TTC549 (cell line): ENCODE measurements around the gene SYCP2.
"Not testable (repeated sequence)": the region's sequence is repeated elsewhere in the genome, so short reads cannot be mapped to it uniquely, and the experiment has no call there.

Source experiments
- FAIRE-seq: peaks from 2 replicates; lab custom pipeline; 2012; peaks lifted over from hg19 to GRCh38; lab: Jason Lieb, UNC

The SYCP2 gene, protein sequence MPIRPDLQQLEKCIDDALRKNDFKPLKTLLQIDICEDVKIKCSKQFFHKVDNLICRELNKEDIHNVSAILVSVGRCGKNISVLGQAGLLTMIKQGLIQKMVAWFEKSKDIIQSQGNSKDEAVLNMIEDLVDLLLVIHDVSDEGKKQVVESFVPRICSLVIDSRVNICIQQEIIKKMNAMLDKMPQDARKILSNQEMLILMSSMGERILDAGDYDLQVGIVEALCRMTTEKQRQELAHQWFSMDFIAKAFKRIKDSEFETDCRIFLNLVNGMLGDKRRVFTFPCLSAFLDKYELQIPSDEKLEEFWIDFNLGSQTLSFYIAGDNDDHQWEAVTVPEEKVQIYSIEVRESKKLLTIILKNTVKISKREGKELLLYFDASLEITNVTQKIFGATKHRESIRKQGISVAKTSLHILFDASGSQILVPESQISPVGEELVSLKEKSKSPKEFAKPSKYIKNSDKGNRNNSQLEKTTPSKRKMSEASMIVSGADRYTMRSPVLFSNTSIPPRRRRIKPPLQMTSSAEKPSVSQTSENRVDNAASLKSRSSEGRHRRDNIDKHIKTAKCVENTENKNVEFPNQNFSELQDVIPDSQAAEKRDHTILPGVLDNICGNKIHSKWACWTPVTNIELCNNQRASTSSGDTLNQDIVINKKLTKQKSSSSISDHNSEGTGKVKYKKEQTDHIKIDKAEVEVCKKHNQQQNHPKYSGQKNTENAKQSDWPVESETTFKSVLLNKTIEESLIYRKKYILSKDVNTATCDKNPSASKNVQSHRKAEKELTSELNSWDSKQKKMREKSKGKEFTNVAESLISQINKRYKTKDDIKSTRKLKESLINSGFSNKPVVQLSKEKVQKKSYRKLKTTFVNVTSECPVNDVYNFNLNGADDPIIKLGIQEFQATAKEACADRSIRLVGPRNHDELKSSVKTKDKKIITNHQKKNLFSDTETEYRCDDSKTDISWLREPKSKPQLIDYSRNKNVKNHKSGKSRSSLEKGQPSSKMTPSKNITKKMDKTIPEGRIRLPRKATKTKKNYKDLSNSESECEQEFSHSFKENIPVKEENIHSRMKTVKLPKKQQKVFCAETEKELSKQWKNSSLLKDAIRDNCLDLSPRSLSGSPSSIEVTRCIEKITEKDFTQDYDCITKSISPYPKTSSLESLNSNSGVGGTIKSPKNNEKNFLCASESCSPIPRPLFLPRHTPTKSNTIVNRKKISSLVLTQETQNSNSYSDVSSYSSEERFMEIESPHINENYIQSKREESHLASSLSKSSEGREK (N-terminal part only)

DNA sequence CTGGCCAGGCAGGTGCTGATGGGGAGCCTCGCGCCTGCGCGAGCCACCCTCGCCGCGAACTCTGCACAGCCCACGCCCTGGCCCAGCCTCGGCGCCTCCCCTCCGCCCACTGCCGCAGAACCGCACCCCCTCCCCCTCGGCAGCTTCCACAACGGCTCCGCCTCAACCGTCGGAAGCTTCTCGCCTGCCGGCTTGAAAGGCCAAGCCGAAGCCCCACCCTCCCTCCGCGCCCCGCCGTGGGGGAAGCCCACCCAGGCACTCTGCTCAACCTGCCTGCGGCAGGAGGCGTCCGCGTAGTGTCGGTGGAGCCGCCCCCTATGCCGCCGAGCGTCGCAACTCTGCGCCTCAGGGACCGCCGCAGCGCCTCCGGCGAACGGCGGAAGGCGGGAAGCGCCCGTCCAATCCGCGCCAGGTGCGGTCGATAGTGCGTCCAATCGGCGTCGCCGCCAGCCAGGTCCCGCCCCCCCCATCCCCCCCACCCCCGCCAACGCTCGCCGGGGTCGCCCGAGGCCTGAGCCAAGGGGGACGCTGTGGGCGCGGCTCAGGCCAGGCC lies at the start of gene SYCP2:
TSS of gene SYCP2 (minus strand) at position 342 of the 553 bp plus-strand sequence. CDS start 11,224 bp downstream, outside the sequence.
- no peak for FAIRE-seq

DNA sequence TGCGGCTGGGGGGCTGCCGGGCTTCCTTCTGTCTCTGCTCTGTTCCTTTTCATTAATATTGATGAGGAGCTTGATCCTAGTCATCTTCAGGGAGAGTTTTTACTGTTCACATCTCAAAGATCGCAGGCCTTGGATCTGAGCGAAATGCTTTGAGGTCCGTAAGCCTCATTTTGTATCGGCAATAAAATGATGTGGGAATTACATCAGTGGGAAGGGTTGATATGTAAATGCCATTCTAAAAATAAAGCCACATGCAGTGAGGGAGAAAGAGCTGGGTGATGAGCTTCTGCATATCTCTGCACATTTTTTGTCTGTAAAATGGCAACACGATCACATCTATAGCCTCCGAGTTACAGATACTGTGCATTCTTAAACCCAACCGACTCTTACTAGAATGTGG lies 49.6 kb upstream of the SYCP2 start:
- FAIRE-seq, result no peak

DNA sequence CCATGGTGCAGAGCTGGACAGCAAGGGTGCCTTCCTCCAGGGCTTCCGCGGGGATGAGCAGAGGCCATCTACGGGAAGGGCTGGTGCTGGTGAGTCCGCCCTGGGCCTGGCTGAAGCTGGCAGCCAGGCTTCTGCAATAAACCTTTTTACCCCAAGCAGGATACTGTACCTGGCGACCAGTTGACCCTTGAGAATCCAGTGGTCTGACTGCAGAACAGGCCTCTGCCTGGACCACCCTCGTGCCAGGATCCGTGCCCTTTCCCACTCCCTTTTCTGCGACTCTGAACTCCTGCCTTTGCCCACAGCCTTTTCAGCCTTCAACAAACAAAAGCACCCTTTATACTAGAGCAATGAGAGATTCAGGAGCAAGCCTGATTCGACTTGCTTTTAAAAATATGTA lies 43.6 kb upstream of the SYCP2 start:
- FAIRE-seq, result no peak

DNA sequence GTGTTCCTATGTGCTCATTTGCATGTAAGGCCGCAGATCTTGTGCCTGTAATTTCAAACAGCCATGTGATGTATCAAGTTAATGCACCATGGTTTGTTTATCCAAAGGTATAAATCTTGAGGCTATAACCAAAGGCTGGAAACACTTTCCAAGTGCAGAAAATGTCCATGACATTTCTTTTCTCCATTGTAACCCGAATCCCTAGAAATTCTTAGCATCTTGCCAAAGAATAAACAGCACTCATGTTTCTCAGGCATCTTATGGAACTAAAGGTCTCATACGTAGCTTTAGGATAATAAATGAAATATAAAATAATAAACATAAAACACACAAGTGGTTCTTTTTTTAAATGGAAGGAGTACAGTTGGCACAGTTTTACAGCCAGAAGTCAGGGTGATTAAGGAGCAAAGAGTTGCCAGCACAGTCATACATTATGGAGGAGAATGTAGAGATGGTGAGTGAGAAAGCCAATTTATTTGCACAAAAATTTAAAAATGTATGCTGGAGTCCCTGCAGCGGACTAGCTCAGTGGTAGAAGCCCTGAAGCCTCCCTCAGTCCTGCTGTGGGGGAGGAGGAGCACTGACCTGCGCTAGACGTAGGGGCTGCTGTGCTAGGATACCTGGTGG lies 42.8 kb upstream of the SYCP2 start:
- FAIRE-seq, result no peak

DNA sequence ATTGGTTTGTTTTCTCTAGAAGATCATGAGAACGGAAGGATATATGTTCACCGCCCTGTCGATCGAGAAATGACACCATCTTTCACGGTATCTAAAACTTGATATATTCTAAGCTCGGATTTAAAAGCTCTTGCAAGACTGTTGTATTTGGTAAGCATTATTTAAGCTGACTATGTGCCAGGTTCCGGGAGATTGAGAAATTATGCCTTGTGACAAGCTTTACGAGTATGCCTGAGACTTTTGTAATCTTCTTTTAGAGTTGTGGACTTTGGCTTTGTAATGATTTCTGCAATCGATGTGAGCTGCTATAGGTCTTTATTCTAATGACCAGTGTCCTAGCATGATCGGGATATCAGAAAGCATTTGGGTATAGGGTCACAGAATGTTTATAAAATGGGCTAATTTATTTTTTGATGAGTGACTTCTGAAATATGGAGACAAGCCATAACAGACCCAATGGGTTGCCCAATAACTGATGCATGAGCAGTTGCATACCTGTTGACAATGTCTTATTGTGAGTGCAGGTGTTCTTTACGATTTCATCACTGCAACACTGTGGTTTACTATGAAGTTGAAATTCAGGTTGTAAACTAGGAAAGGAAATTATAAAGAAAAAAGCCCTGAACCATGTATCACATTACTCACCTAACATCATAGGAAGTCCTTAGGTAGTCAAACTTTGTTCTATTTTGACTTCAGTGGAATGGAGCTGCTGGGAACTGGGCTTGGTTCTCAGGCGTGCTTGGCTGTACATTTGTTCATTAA lies 38.8 kb upstream of the SYCP2 start:
- FAIRE-seq, result no peak

DNA sequence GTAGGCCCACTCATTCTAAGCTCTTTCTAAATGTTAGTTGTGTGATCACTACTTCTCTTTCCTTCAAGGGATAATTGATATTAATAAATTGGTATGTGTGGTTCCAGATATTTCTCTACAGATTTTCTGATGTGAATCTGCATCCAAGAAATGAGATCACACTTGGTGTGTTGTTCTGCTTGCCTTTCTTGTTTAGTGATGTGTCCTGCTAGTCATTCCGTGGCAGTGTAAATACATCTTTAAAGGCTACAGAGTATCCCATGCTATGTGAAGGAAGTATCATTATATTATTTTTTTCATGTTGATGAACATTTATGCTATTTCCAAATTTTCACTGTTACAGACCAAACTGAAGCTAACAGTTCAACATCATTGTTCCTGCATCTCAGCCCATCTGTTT lies 38.0 kb upstream of the SYCP2 start:
- FAIRE-seq, result no peak

DNA sequence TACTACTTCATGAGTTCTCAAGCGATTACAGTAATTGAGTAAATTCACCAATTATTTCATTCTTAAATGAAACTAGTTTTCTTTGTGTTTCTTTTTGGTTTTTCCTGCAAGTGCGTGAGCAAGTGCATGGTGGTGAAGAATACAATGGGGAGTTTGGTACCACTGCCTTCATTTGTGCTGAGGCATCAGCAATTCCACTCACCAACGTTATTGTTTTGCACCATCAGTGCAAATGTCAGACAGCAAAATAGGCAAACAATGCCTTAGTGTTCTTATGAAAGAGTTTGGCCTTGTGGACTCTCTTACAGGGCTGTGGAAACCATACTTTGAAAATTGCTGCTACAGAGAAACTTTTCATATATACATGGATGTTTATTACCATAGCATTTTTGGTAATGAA lies 33.0 kb upstream of the SYCP2 start:
- FAIRE-seq, result no peak

DNA sequence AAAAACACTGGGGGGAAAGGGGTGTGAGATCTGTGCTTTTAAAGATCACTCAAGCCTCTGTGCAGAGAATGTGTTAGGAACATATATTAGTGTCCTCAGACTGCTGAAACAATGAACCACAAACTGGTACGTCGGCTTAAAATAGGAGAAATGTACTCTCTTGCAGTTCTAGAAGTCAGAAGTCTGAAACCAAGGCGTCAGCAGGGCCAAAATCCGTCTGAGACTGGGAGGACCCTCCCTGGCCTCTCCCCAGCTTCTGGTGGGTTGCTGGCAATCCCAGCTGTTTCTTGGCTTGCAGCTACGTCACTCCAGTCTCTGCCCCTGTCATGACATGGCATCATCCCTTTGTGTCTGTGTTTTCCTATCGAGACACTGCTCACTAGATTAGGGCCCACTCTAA lies 28.7 kb upstream of the SYCP2 start:
- FAIRE-seq, result no peak

DNA sequence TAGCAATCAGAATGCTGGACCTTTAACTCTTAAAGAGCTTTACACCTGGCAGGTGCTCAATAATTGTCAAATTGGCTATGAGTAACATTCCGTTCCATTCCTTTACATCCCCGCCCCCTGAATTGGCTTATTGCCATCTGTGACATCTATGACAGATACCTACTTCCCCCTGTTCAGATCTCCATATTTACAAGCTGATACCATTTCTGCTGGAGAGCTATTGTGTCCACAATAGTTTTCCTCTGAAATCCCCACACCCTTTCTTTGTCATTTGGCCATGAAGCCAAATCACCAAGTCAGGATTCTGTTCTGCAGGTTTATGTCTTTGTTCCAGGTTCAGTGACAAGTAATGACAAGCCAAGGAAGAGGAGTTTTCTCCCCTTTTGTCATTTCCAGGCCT lies 28.0 kb upstream of the SYCP2 start:
- FAIRE-seq, result no peak

DNA sequence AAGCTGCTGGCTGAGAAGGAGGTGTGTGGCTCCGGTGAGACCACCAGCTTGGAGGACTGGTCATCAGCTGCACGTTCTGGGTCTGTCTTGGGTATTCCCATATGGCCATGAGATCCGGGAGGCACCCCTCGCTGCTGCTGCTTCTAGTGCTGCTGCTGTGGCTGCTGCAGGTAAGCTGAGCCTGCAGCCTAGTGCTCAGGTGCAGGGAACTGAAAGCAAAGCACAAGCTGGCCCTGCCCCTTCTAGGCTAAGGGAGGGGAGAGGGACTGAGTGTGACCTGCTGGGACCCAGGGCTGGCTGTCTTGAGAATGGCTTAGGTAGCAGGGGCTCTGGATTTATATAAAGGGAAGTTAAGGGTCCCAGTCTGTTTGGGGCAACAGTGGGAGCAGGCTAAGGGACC lies 25.2 kb upstream of the SYCP2 start:
- no peak for FAIRE-seq

DNA sequence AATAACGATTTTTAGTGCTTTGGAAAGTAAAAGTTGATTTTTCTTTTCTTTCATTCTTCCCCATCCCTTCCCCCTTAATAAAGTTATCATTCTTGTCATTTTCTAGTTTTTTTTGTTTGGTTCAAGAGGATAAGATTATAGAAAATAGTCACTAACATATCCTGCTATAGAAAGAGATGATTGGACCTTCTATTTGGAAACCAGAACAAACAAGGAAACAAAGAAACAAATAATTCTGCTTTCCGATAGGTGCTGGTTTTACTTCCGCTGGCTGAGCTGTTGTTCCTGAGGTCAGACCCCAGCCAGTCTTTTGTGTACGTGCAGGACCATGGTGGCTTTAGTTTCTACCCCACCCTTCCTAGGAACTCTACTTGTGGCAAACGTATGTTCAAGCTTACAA lies 24.7 kb upstream of the SYCP2 start, which contains the start of gene CDH26:
TSS of gene CDH26 (plus strand) at position 301 of the 400 bp plus-strand sequence. CDS start 304 bp downstream, outside the sequence.
- no peak for FAIRE-seq

DNA sequence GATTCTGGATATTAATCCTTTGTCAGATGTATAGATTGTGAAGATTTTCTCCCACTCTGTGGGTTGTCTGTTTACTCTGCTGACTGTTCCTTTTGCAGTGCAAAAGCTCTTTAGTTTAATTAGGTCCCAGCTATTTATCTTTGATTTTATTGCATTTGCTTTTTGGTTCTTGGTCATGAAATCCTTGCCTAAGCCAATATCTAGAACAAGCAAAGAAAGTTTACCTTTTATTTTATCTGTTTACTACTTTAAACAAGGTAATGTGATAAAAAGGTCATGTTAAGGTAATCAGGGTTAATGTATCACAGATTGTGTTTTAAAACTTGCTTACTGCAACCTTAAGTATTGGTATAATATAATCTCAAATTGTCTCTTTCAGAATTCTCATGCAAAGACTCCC lies 24.1 kb upstream of the SYCP2 start:
- FAIRE-seq, result not testable (repeated sequence)

DNA sequence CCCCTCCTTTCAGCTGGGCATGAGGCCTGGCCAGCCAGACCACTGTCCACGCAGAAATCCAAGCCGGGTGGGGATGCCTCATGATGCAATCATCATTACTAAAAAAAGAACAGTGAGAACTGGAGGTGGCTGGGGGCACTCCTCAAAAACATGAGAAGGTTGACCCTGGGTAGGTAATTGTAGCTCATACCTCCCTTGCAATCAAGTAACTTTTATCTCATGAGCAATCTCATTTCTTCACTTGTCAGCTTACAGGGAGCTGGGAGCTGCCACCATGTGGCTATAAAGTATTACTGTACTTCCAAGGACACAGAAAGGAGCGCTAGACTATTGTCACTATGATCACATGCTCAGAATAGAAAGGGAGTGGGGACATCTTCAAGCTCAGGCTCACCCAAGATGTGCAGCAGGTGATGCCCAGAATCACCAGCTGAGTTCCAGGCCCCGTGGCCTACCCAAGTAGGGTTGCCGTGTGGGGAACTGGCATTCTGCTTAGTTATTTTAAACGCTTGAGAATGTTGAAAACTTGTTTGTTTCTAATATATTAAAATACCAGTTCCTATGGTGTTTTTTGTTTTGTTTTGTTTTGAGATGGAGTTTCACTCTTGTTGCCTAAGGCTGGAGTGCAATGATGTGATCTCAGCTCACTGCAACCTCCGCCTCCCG lies 21.8 kb upstream of the SYCP2 start:
- FAIRE-seq, result no peak

DNA sequence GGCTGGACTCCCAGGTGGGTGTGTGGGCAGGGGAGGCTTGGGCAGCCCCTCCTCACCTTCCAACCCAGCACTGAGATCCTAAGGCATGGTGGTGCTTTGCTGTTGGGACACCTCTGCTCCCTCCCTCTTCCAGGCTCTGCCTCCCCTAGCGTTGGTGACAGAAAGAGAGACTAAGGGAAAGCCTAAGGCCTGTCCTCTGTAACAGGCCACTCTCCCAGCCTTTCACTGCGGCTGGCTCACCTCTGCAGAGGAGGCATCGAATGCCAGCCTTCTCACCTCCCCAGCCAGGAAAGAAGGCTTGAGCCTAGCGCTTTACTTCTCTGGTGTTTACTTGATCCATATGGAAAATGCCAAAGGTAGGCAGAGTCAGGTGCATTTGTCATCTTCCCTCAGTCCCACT lies 21.3 kb upstream of the SYCP2 start:
- FAIRE-seq, result no peak

DNA sequence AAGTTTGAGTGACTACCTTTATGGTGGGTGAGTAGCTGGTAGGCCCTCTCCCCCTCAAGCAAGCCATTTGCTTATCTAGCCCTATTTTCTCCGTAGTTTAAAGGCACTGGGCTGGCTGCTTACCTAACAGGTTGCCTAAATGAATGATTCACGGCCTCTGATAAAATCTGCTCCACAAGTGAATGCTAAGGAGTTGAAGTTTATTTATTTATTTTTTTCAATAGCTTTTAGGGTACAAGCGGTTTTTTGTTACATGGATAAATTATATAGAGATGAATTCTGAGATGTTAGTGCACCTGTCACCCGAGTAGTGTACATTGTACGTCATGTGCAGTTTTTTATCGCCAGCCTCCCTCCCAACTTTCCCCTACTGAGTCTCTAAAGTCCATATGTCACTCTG lies 16.5 kb upstream of the SYCP2 start:
- FAIRE-seq, result no peak

DNA sequence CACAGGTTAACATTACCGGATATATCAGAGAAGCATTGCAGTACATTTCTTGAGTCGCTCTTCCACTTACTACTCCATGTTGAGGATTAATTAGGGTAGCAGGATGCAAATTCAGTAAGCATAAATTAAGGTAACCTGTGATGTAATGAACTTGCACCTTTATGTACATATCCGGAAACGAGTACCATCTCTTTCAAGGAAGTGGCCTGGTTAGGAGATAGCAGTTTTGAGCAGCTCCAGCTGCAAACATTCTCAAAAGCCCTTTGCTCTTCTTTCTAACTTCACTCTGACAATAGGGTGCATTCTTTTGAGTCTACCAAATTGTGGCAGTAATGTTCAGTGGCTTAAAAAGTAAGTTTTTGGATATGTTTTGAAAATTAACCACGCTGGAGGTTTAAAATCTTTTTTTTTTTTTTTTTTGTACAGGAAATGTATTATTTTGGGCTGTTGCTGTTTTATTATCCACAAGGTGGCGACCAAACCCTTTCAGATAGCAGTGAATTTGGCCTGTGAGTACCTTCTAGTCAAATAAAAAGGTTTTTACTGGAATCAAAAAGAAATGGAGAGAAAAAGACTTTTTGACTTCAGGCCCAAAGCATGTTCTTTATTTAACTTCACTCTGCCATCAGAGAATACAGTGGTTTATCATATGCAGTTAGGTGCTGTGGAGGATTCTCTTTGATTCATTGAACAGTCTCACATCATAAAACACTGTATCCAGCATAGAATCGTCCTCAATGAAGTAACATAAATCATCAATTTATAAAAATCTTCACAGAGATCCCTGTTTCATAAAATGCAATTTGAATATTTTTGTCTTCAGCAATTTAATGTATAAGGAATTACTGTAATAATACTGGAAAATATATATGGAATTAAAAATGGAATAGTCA lies 15.6 kb upstream of the SYCP2 start:
- FAIRE-seq, result peak; percentile 49

DNA sequence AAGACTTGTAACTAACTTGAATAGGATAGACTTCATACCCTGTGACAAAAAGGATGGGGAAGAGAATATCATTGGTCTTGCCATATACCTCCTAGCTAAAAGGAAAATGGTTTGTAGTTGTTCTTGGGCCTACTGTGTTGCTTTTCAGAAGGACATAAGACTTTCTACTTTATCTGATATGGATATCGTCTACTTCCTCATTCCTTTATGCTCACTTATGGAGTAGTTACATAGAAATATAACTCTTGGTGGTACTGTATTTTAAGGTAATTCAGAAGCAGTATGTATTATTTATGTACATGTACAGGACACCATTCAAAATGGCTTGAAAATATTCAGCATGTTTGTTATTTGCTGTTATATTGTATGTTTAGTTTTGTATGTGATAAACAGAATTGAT lies 14.8 kb upstream of the SYCP2 start:
- FAIRE-seq, result no peak

DNA sequence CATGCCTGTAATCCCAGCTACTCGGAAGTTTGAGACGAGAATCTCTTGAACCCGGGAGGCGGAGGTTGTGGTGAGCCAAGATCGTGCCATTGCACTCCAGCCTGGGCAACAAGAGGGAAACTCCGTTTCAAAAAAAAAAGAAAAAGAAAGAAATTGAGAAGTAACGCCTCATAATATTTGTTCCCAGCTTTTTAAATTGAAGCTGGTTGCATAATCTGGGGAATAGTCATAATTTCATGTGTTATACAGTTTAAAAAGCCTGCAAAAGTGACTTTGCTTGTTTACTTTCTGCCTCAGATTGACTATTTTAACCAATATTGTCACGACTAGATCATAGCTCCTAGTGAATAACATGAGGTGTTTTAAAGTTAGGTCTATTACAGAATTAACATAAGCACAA lies 13.9 kb upstream of the SYCP2 start:
- FAIRE-seq, result no peak

DNA sequence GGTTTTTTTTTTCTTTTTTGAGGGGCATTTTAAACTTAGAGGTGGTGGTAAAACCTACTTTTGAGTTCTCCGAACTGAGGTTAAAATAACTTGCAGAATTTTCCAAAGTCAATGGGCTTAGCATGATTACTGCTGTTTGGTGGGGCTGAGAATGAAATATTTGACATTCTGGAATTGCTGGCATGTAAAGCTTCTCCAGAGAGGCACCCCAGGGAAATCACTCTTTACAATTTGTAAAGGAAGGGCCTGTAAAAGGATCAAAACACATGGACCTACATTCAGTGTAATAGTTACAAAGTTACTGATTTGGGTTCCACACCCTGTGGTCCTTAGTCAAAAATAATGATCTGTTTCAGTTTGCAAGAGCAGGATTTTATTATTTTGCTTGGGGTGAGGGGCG lies 12.3 kb upstream of the SYCP2 start:
- no peak for FAIRE-seq
